ENCODE results near the gene TCHP. TPM values are rescaled to one million over a fixed set of nuclear protein-coding genes. Genes with fewer than 3 reads are reported as not detected.

Gene TCHP
- total RNA-seq, 2 donors from 2014 or later: 9.3 to 13.8 TPM

GRCh38 chr12:109950625-109951024 lies 50.6 kb downstream of the TCHP start:
- intact Hi-C loops (cut with DNase I): no loop called here
- no peak for DNase-seq (ENCODE audit: low spot score)

DNA sequence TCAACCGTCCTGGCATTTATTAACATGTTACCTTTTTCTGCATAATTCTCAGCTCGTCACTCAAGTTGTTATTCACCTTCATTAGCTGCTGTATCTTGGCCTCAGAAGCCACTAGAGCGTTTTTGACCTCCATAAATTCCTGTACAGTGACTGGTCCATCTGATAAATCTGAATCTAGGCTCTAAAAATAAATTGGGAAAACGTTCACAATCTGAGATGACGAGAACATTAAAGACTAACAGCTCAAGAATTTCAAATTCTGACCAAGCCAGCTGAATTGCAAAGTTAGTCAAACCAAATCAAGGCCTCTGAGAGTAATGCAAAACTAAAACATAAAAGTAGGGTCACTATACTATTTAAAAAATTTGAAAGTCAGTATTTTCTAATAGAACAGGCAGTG lies 51.1 kb downstream of the TCHP start:
- DNase-seq (ENCODE audit: low spot score): no peak

DNA sequence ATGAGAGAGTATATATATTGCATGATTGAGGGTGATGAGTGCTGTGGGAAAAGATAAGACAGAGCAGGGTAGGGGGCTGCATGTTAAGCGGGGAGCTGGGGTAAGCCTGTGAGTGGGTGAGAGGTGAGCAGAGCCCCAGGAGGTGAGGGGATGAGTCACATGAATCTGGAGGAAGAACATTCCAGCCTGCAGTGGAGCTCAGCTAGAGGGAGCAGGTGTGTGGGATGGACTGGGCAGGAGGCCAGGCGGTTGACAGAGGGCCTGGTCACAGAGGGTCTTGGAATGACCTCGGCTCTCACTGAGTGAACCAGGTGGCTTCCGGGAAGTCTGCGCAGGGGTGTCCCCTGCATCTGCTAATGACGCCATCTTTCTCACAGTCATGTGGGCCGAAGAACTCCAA lies 51.7 kb downstream of the TCHP start:
- no peak for DNase-seq (ENCODE audit: low spot score)
- intact Hi-C loops (cut with DNase I): no loop called here

More for the DNA sequence above, 51.1 kb downstream of the TCHP start:
- intact Hi-C loops (cut with DNase I): no loop called here

DNA sequence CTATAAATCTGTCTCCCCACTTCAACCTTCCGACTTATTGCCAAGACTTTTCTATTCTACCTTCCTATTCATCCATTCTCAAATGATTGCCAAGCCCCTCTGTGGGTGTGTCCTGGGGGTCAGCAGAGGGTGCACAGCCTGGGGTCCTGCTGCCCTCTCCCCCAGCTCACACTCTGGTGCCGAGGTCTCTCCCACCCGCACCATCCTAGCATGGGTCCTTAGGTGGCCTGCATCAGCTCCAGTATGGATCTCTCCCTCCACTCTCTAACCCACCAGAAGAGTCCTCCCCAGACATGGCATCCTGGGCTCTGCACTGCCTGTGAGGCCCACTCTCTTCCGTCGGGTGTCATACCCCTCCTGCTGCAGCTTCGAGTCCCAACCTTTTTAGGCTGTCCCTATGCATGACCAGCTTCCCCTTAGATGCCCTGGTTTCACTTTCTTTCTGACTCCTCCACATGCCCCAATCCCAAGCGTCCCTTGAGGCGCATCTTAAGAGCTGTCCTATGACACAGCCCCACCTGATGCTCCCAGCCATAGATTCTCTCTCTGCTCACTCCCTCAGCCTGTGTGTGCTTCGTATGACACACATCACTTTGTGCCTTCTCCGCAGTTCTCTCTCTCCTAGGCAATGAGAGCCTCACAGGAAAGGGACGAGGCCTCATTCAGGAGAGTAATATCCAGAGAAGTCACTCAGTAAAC lies 52.2 kb downstream of the TCHP start:
- DNase-seq (ENCODE audit: low spot score): no peak
- intact Hi-C loops (cut with DNase I): no loop called here

- intact Hi-C loops (cut with DNase I): no loop called here
- DNase-seq (ENCODE audit: low spot score): no peak
Observed at GRCh38 chr12:109952873-109953272, 52.8 kb downstream of the TCHP start.

- intact Hi-C loops (cut with DNase I): no loop called here
- DNase-seq (ENCODE audit: low spot score): no peak
Observed at GRCh38 chr12:109953656-109954055, 53.6 kb downstream of the TCHP start.

GRCh38 chr12:109958374-109958773 lies 58.3 kb downstream of the TCHP start:
- DNase-seq (ENCODE audit: low spot score): no peak
- intact Hi-C loops (cut with DNase I): no loop called here

- DNase-seq (ENCODE audit: low spot score): no peak
- intact Hi-C loops (cut with DNase I): no loop called here
Observed at GRCh38 chr12:109959411-109960093, 59.5 kb downstream of the TCHP start.

GRCh38 chr12:109961201-109961600 lies 61.1 kb downstream of the TCHP start:
- DNase-seq (ENCODE audit: low spot score): no peak
- intact Hi-C loops (cut with DNase I): no loop called here

DNA sequence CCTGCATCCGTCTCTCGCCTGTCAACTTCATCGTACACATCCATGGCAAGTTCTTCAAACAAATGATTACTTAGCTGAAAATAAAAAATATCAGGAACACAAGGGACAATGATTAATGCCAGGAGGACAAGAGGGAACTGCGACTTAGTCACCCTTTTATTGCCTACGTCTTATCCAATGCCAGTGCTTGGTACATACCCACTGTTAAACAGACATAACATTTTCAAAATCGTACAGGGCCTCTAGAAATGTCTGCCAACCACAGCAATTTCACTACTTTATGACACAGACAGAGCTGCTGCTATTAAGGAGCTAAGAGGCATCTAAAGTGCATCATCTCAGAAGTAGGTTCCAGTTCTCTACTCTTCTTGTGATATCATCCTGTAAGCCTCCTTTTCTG lies 61.5 kb downstream of the TCHP start:
- intact Hi-C loops (cut with DNase I): no loop called here
- no peak for DNase-seq (ENCODE audit: low spot score)

- intact Hi-C loops (cut with DNase I): no loop called here
- no peak for DNase-seq (ENCODE audit: low spot score)
Observed at GRCh38 chr12:109962398-109962797, 62.3 kb downstream of the TCHP start.

DNA sequence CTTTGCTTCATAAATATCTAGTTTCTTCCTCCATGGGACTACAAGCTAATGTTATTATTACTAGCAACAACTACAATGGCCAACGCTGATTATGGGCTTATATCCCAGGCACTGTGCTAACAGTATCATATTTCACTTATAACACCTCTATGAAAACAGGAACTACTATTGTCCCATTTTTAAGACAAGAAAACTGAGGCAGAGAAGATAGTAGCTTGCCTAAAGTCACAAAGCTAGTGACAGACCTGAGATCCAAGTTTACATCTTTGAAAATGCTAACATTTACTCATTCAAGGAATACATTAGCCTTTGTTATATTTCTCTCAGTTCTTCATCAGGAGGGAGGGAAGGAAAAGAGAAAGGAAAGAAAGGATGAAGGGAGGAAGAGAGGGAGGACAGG lies 63.3 kb downstream of the TCHP start:
- intact Hi-C loops (cut with DNase I): no loop called here
- no peak for DNase-seq (ENCODE audit: low spot score)

DNA sequence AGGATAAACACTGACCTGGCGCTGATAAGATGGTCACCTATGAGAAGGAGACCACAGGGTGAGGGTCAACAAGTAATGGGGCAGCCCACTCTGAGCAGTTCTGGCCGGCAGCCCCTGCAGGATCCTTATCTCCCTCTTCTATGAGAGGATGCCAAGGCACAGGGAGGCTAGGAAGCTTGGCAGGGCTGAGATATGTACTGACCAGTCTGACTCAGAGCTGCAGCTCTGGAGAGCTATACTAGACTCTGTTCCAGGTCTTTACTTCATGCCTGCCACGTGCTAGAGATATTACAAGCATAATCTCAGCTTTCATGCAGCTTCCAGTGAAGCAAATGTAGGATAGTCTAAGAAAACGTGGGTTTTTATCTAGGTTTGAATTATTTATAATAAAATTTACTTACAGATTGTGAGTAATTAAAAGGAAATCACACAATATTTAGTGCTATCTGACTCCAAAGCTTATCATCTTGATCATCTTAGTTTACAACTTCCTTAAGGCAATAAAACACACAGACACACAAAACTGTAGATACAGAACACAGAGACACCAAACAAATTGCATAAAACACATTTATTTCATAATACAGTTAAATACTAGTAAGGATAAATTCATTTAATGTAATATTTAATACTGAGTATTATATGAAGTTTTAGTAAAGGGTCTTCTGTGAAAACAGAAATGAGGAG lies 63.8 kb downstream of the TCHP start:
- DNase-seq (ENCODE audit: low spot score): no peak
- intact Hi-C loops (cut with DNase I): no loop called here

GRCh38 chr12:109966546-109966945 lies 66.5 kb downstream of the TCHP start:
- DNase-seq (ENCODE audit: low spot score): no peak
- intact Hi-C loops (cut with DNase I): no loop called here

GRCh38 chr12:109967383-109968031 lies 67.4 kb downstream of the TCHP start:
- intact Hi-C loops (cut with DNase I): no loop called here
- DNase-seq (ENCODE audit: low spot score): no peak

Other genes with a start within 250 kb of the TCHP start
- under 1 TPM; 0.62 to 0.79 TPM for gene FAM222A, start 186.4 kb upstream of the TCHP start, total RNA-seq
- gene TRPV4, start 66.9 kb upstream of the TCHP start, total RNA-seq: 1 to 10 TPM; 1.1 to 2.0 TPM
- gene GLTP, start 19.7 kb upstream of the TCHP start, total RNA-seq: 10 to 100 TPM; 34.9 to 36.4 TPM
- 10 to 100 TPM; 44.9 to 48.0 TPM for gene GIT2, start 96.1 kb downstream of the TCHP start, total RNA-seq
- 10 to 100 TPM; 54.0 to 55.2 TPM for gene ANKRD13A, start 99.2 kb downstream of the TCHP start, total RNA-seq
- gene C12orf76, start 148.2 kb downstream of the TCHP start, total RNA-seq: 1 to 10 TPM; 6.7 to 9.2 TPM
- 10 to 100 TPM; 15.0 to 19.2 TPM for gene IFT81, start 224.1 kb downstream of the TCHP start, total RNA-seq